ENCODE results near the gene LRRN1. TPM values are rescaled to one million over a fixed set of nuclear protein-coding genes. Genes with fewer than 3 reads are reported as not detected.

LRRN1 gene
- total RNA-seq, 1 donor from 2014 or later: 1.00 TPM

GRCh38 chr3:3778641-3779270 is 20.5 kb upstream of the LRRN1 start:
- intact Hi-C loops (cut with micrococcal nuclease): no loop called here
- no peak for ATAC-seq (ENCODE audit: low read depth)
- Mint-ChIP-seq H3K4me1 (no peaks in the 10 kb centered on the region), H3K36me3 (ENCODE audit: low read depth) (peaks cover 4% of the 10 kb centered on the region), H3K27ac (no peak overlapping the region), H3K9me3 (peaks cover 10% of the 10 kb centered on the region), H3K27me3 (no peaks in the 10 kb centered on the region), H3K4me3 (no peak overlapping the region)
- no peak for TF ChIP-seq CTCF (IDR thresholded peaks at IDR 0.05)
- no peak for DNase-seq
- CTCF ChIA-PET: no interaction called here
- POLR2A ChIA-PET: no interaction called here

DNA sequence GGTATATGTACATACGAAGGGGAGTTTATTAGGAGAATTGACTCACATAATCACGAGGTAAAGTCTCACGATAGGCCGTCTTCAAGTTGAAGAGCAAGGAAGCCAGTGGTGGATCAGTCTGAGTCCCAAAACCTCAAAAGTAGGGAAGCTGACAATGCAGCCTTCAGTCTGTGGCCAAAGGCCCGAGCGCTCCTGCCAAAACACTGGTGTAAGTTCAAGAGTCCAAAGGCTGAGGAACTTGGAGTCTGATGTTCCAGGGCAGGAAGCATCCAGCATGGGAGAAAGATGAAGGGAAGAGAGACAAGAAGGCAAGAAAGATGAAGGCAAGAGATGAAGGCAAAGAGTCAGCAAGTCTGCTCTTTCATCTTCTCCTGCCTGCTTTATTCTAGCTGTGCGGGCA is 16.8 kb upstream of the LRRN1 start:
- CTCF ChIA-PET: no interaction called here
- H3K9me3 Mint-ChIP-seq: no peaks in the 10 kb centered on the region
- H3K27ac Mint-ChIP-seq: no peak overlapping the region
- no peaks in the 10 kb centered on the region for H3K27me3 Mint-ChIP-seq
- no peak for DNase-seq
- POLR2A ChIA-PET: no interaction called here
- ATAC-seq (ENCODE audit: low read depth): no peak
- no peaks in the 10 kb centered on the region for H3K36me3 Mint-ChIP-seq (ENCODE audit: low read depth)
- H3K4me3 Mint-ChIP-seq: no peak overlapping the region
- TF ChIP-seq CTCF (IDR thresholded peaks at IDR 0.05): no peak
- H3K4me1 Mint-ChIP-seq: no peaks in the 10 kb centered on the region
- intact Hi-C loops (cut with micrococcal nuclease): no loop called here

DNA sequence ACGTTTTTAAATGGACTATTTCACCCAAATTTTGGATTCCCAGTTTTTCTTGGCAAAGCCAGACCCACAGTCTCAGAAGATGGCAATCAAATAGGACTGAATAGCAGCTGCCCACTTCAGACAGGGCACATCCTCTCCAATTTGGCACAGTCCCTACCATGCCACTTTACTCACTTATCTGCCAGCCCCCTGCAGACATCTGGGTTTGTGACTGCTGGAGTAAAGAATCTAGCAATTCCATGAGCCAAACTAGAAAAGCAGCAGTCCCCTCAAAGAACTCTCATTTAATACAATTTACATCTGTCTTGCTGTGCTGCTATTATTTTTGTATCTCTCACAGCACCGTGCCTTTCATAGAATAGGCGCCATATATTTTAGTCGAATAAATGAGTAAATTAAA is 16.0 kb upstream of the LRRN1 start:
- Mint-ChIP-seq H3K4me1 (no peaks in the 10 kb centered on the region), H3K36me3 (ENCODE audit: low read depth) (no peaks in the 10 kb centered on the region), H3K27me3 (no peaks in the 10 kb centered on the region), H3K27ac (no peak overlapping the region), H3K4me3 (no peak overlapping the region), H3K9me3 (no peaks in the 10 kb centered on the region)
- POLR2A ChIA-PET: no interaction called here
- ATAC-seq (ENCODE audit: low read depth): no peak
- DNase-seq: no peak
- CTCF ChIA-PET: no interaction called here
- no peak for TF ChIP-seq CTCF (IDR thresholded peaks at IDR 0.05)
- intact Hi-C loops (cut with micrococcal nuclease): no loop called here

GRCh38 chr3:3783696-3784095 is 15.5 kb upstream of the LRRN1 start:
- intact Hi-C loops (cut with micrococcal nuclease): no loop called here
- no peak overlapping the region for H3K4me3 Mint-ChIP-seq
- no peak for TF ChIP-seq CTCF (IDR thresholded peaks at IDR 0.05)
- ChIA-PET POLR2A (no interaction called here), CTCF (interaction anchor here (0.6 kb wide), 1 partner anchor 1184 kb away, joined by 3 read pairs; no protein-coding TSS in a partner anchor)
- ATAC-seq (ENCODE audit: low read depth): no peak
- no peak for DNase-seq
- H3K36me3 Mint-ChIP-seq (ENCODE audit: low read depth): no peaks in the 10 kb centered on the region
- no peaks in the 10 kb centered on the region for H3K4me1 Mint-ChIP-seq
- H3K27ac Mint-ChIP-seq: no peak overlapping the region
- no peaks in the 10 kb centered on the region for H3K9me3 Mint-ChIP-seq
- H3K27me3 Mint-ChIP-seq: no peaks in the 10 kb centered on the region

DNA sequence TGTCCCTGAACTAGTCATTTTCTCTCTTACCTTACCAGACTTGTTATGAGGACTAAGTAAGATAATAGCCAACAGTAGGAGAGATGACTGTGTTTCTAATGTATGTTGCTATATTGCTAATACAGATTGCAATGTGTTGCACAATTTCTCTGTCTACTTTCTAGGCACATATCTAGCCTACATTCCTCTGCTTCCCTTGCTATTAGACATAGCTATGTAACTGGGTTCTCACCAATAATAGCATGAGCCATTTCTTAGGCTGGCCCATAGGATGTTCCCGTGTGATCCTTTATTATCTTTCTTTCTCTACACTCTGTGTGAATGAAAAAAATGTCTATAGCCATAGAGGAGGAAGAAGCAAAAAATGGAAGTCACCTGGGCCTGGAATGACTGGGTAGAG is 6.8 kb upstream of the LRRN1 start:
- DNase-seq (no peak), ATAC-seq (ENCODE audit: low read depth) (no peak)
- no peak for TF ChIP-seq CTCF (IDR thresholded peaks at IDR 0.05)
- Mint-ChIP-seq H3K27me3 (peaks cover 15% of the 10 kb centered on the region), H3K27ac (no peak overlapping the region), H3K4me1 (no peaks in the 10 kb centered on the region), H3K9me3 (peaks cover 2% of the 10 kb centered on the region), H3K4me3 (no peak overlapping the region), H3K36me3 (ENCODE audit: low read depth) (no peaks in the 10 kb centered on the region)
- ChIA-PET CTCF (no interaction called here), POLR2A (no interaction called here)
- intact Hi-C loops (cut with micrococcal nuclease): no loop called here
